Endothelial cell (in vitro differentiated cells): ENCODE measurements around the gene SRGAP3. TPM values are rescaled to one million over a fixed set of nuclear protein-coding genes. Genes with fewer than 3 reads are reported as not detected.

Experiments
- DNase-seq: peaks from one replicate; pipeline ENCODE4 v3.0.0; 2021; ENCODE audit warnings: low spot score
- H3K27ac Mint-ChIP-seq: one replicate; pipeline ENCODE4 v1.8.0; 2021; ENCODE audit warnings: mixed read lengths, inconsistent platforms; ENCODE audit not compliant: unreplicated experiment
- H3K27me3 Mint-ChIP-seq: one replicate; pipeline ENCODE4 v1.8.0; 2021; ENCODE audit warnings: mild to moderate bottlenecking, moderate library complexity, mixed read lengths, inconsistent platforms; ENCODE audit not compliant: unreplicated experiment
- H3K36me3 Mint-ChIP-seq: one replicate; pipeline ENCODE4 v1.8.0; 2021; ENCODE audit warnings: mild to moderate bottlenecking, low read depth, mixed read lengths, inconsistent platforms; ENCODE audit not compliant: unreplicated experiment
- H3K4me1 Mint-ChIP-seq: one replicate; pipeline ENCODE4 v1.8.0; 2021; ENCODE audit warnings: mild to moderate bottlenecking, mixed read lengths, inconsistent platforms; ENCODE audit not compliant: unreplicated experiment
- H3K4me3 Mint-ChIP-seq: one replicate; pipeline ENCODE4 v1.8.0; 2021; ENCODE audit warnings: mild to moderate bottlenecking, mixed read lengths, inconsistent platforms; ENCODE audit not compliant: unreplicated experiment
- H3K9me3 Mint-ChIP-seq: one replicate; pipeline ENCODE4 v1.8.0; 2021; ENCODE audit warnings: mixed read lengths, inconsistent platforms; ENCODE audit not compliant: unreplicated experiment
- total RNA-seq: library from RNA; stranded (reverse); fragmentation: NEBNext Ultra II Directional; extraction: Animal tissue kit (Norgen Biotek cat#: 25700); gene quantifications from one replicate; pipeline ENCODE4 v1.2.1, GENCODE V29; 2021; ENCODE audit not compliant: unreplicated experiment
- TF ChIP-seq, protein P1 (sequence below): fragments of 200-600 bp; sonication (generic); IDR thresholded peaks from one replicate; pipeline ENCODE4 v1.5.0; 2021; ENCODE audit warnings: antibody characterized with exemption; ENCODE audit not compliant: unreplicated experiment

SRGAP3 gene
- total RNA-seq, 1 donor from 2014 or later, result 12.0 TPM

DNA sequence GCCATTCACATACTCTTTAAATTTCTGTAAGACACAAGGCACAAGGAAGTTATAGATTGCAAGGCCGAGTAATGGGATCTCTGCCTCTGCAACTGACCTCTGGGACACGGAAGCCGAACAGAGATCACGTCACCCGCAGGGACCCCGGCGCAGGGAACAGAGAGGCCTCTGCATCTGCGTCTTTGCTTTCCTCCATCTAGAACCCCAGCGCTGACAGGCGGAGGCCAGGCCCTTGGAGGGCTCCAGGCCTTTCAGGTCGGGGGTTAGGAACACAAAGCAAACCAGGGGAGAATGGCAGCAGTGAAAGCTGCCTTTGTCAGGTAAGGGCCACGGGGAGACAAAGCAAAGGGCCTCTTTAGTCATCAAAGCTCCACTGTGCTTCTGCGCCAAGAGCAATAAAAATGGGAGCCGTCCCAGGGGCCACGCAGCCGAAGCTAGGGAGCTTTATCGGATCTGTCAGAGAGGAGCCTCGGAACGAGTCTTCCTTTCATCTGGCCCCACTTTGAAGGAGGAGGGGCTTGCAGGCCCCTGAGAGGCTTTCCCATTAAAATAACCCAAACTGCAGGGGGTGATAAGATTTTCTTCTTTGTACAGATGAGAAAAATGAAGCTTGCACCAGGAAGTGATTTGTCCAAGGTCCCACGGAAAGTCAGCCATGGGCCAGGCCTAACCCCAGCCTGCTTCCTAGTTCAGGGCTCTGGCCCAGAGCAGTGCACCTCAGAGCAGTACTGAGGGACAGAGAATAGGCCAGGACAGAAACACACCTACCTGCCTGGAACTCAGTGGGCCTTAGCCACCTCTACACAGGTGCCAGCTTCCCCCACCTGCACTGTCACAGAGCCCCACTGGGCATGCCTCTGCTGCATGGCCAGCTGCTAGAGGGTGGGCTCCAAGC lies 201.7 kb downstream of the SRGAP3 start:
- Mint-ChIP-seq H3K36me3 (no peaks in the 10 kb centered on the region), H3K27ac (no peak overlapping the region), H3K27me3 (peaks cover 3% of the 10 kb centered on the region), H3K9me3 (no peaks in the 10 kb centered on the region), H3K4me1 (peaks cover 6% of the 10 kb centered on the region), H3K4me3 (no peak overlapping the region)
- no peak for DNase-seq
- TF ChIP-seq, protein P1, sequence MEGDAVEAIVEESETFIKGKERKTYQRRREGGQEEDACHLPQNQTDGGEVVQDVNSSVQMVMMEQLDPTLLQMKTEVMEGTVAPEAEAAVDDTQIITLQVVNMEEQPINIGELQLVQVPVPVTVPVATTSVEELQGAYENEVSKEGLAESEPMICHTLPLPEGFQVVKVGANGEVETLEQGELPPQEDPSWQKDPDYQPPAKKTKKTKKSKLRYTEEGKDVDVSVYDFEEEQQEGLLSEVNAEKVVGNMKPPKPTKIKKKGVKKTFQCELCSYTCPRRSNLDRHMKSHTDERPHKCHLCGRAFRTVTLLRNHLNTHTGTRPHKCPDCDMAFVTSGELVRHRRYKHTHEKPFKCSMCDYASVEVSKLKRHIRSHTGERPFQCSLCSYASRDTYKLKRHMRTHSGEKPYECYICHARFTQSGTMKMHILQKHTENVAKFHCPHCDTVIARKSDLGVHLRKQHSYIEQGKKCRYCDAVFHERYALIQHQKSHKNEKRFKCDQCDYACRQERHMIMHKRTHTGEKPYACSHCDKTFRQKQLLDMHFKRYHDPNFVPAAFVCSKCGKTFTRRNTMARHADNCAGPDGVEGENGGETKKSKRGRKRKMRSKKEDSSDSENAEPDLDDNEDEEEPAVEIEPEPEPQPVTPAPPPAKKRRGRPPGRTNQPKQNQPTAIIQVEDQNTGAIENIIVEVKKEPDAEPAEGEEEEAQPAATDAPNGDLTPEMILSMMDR, result no peak

DNA sequence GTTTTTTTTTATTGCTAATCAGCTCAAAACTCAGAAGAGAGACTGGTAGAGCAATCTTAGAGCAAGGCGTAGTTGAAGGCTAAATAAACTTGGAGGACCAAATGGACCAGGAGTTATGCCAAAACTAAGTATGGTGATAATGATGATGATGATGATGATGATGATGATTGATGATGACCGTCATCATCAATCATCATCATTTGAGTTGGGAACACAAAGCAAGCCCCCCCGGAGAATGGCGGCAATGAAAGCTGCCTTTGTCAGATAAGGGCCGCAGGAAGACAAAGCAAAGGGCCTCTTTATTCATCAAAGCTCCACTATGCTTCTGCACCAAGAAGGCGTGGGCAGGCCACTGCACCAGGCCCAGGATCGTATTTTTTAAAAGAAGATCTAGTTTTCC lies 204.1 kb downstream of the SRGAP3 start:
- peaks cover 3% of the 10 kb centered on the region for H3K27me3 Mint-ChIP-seq
- peaks cover 16% of the 10 kb centered on the region for H3K4me1 Mint-ChIP-seq
- H3K36me3 Mint-ChIP-seq, result no peaks in the 10 kb centered on the region
- no peak for DNase-seq
- H3K4me3 Mint-ChIP-seq, result no peak overlapping the region
- no peaks in the 10 kb centered on the region for H3K9me3 Mint-ChIP-seq
- TF ChIP-seq, protein P1, result no peak
- no peak overlapping the region for H3K27ac Mint-ChIP-seq

DNA sequence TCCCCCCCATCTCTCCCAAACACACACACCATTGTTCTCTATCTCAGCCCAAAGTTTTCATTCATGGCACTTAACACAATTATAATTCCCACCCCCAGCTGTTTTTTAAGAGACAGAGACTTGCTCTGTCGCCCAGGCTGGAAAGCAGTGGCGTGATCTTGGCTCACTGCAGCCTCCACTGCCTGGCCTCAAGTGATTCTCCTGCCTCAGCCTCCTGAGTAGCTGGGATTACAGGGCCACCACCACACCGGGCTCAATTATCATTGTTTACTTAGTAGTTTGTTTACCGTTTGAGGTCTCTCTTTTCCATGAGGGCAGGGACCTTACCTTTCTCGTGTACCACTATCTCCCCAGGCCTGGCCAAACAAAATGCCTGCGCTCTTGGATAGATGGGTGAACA lies 206.4 kb downstream of the SRGAP3 start:
- Mint-ChIP-seq H3K9me3 (no peaks in the 10 kb centered on the region), H3K36me3 (no peaks in the 10 kb centered on the region), H3K4me1 (peaks cover 16% of the 10 kb centered on the region), H3K27me3 (peaks cover 3% of the 10 kb centered on the region), H3K4me3 (no peak overlapping the region), H3K27ac (peak overlapping the region; percentile 62)
- TF ChIP-seq, protein P1, result no peak
- DNase-seq, result no peak

DNA sequence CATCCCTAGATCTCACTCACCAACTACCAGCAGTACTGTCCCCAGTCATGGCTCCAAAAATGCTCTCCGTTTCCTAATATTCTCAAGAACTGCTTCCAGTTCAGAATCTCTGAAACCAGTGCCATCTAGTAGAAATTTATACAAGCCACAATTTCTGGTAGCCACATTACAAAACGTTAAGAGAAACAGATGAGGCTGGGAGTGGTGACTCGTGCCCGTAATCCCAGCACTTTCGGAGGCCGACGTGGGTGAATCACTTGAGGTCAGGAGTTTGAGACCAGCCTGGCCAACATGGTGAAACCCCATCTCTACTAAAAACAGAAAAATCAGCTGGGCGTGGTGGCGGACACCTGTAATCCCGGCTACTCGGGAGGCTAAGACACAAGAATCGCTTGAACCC lies 207.8 kb downstream of the SRGAP3 start:
- Mint-ChIP-seq H3K36me3 (no peaks in the 10 kb centered on the region), H3K9me3 (no peaks in the 10 kb centered on the region), H3K4me3 (no peak overlapping the region), H3K4me1 (peaks cover 16% of the 10 kb centered on the region), H3K27ac (no peak overlapping the region), H3K27me3 (peaks cover 4% of the 10 kb centered on the region)
- DNase-seq, result no peak
- TF ChIP-seq, protein P1, result no peak

DNA sequence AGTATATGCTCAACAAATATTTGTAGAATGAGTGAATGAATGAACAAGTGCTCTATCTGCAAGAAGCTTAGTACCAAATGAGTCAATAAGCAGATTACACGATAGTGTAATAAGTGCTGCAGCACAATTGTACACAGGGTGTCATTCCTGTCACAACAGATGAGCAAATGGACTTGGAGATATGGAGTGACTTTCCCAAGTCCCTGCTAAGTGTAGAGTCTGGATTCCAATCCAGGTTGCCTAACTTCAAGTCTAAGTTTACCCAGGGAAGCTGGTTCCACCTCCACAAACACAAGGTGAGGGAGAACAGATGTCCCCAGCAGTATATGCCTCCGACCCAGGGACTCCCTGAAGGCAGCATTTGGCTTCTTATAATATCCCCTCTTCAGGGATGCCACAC lies 208.4 kb downstream of the SRGAP3 start:
- Mint-ChIP-seq H3K27ac (no peak overlapping the region), H3K4me1 (peaks cover 16% of the 10 kb centered on the region), H3K4me3 (no peak overlapping the region), H3K27me3 (peaks cover 3% of the 10 kb centered on the region), H3K9me3 (no peaks in the 10 kb centered on the region), H3K36me3 (no peaks in the 10 kb centered on the region)
- TF ChIP-seq, protein P1, result no peak
- DNase-seq, result no peak
